B cell (primary cell): Measurements from ENCODE around the gene SEMA6D. TPM values are rescaled to one million over a fixed set of nuclear protein-coding genes. Genes with fewer than 3 reads are reported as not detected.

ENCODE experiments used
- ATAC-seq: fragments of 200-7000 bp; cut with Tn5 transposase; one replicate; pipeline ENCODE4 v1.10.0; 2021; ENCODE audit warnings: low read depth, mild to moderate bottlenecking, moderate number of reproducible peaks, moderate library complexity
- CTCF ChIA-PET: fragments of 350-600 bp; sonication (Branson Sonifier 250); formaldehyde crosslinking; loops from one replicate; lab custom pipeline; 2021; ENCODE audit warnings: antibody characterized with exemption, inconsistent platforms; lab: Charles Lee
- POLR2A ChIA-PET: fragments of 350-600 bp; sonication (Branson Sonifier 250); formaldehyde crosslinking; loops from one replicate; lab custom pipeline; 2021; ENCODE audit warnings: antibody characterized with exemption; lab: Charles Lee
- DNase-seq: peaks from one replicate; pipeline ENCODE4 v3.0.0; 2013
- H2AFZ ChIP-seq: 2 replicates; pipeline ENCODE4 v1.6.1; 2012; ENCODE audit warnings: mild to moderate bottlenecking, low read depth, low read length; ENCODE audit not compliant: insufficient read depth, poor library complexity, severe bottlenecking
- H3K27ac ChIP-seq, 2 donors: 1 replicate in 1 of 2; 2 replicates in 1 of 2; pipeline ENCODE4 v1.5.1; 2012 to 2013; ENCODE audit warnings: low read length in 2 of 2, mild to moderate bottlenecking in 2 of 2, moderate library complexity in 1 of 2
- H3K27me3 ChIP-seq, 4 experiments: fragments of 200-600 bp in 1 of 4; sonication (generic) in 1 of 4; replicated peaks in 1 of 4; 1 replicate in 2 of 4; 2 replicates in 2 of 4; pipeline versions ENCODE4 v1.6.1 to v1.7.0; 2013 to 2016; ENCODE audit warnings: low read length in 3 of 4, mild to moderate bottlenecking in 2 of 4, mixed read lengths in 1 of 4, moderate library complexity in 1 of 4; ENCODE audit not compliant: insufficient read depth in 4 of 4, control insufficient read depth in 3 of 4; ENCODE audit errors: control extremely low read depth in 1 of 4
- H3K36me3 ChIP-seq, 2 experiments: replicated peaks in 1 of 2; 1 replicate in 1 of 2; 2 replicates in 1 of 2; pipeline versions ENCODE4 v1.6.1 to v1.7.1; 2013; ENCODE audit warnings: low read length in 1 of 2; ENCODE audit not compliant: insufficient read depth in 2 of 2, control insufficient read depth in 1 of 2; ENCODE audit errors: control extremely low read depth in 1 of 2, extremely low read depth in 1 of 2
- H3K4me1 ChIP-seq, 2 donors: fragments of 200-600 bp in 1 of 2; sonication (generic) in 1 of 2; 1 replicate in 1 of 2; 2 replicates in 1 of 2; pipeline versions ENCODE4 v1.5.1 to v1.6.1; 2013 to 2017; ENCODE audit warnings: low read length in 2 of 2; ENCODE audit not compliant: control insufficient read depth in 2 of 2, insufficient read depth in 2 of 2
- H3K4me2 ChIP-seq: replicated peaks from 2 replicates; pipeline ENCODE3; 2012; ENCODE audit warnings: mild to moderate bottlenecking, low read depth, low read length; ENCODE audit not compliant: poor library complexity, severe bottlenecking
- H3K4me3 ChIP-seq, 5 experiments: fragments of 200-600 bp in 1 of 5; sonication (generic) in 1 of 5; 1 replicate in 3 of 5; 2 replicates in 2 of 5; pipeline versions ENCODE4 v1.5.1 to v1.7.0; 2011 to 2016; ENCODE audit warnings: low read length in 4 of 5, mild to moderate bottlenecking in 4 of 5, low read depth in 2 of 5, control low read depth in 1 of 5, moderate library complexity in 1 of 5; ENCODE audit not compliant: insufficient read depth in 1 of 5; ENCODE audit errors: control extremely low read depth in 1 of 5, extremely low read depth in 1 of 5
- H3K79me2 ChIP-seq: fragments of 200-600 bp; sonication (generic); one replicate; pipeline ENCODE4 v1.6.0; 2016; ENCODE audit warnings: low read length; ENCODE audit not compliant: control insufficient read depth, insufficient read depth
- H3K9ac ChIP-seq: fragments of 200-600 bp; sonication (generic); 2 replicates; pipeline ENCODE4 v1.6.1; 2017; ENCODE audit warnings: mild to moderate bottlenecking, low read length, moderate library complexity
- H3K9me3 ChIP-seq, 3 donors: one replicate each; pipeline versions ENCODE4 v1.6.1 to v1.7.1; 2013; ENCODE audit warnings: low read length in 2 of 3; ENCODE audit not compliant: control insufficient read depth in 2 of 3, insufficient read depth in 1 of 3; ENCODE audit errors: control extremely low read depth in 1 of 3
- H4K20me1 ChIP-seq: 2 replicates; pipeline ENCODE4 v1.6.0; 2012; ENCODE audit warnings: mild to moderate bottlenecking, low read length; ENCODE audit not compliant: insufficient read depth, control insufficient read depth, poor library complexity, severe bottlenecking
- H3K27ac Mint-ChIP-seq: one replicate; pipeline ENCODE4 v1.8.0; 2021; ENCODE audit warnings: mixed read lengths
- H3K27me3 Mint-ChIP-seq: one replicate; pipeline ENCODE4 v1.8.0; 2021; ENCODE audit warnings: mixed read lengths
- H3K4me1 Mint-ChIP-seq: one replicate; pipeline ENCODE4 v1.8.0; 2021; ENCODE audit warnings: mixed read lengths
- H3K4me3 Mint-ChIP-seq: one replicate; pipeline ENCODE4 v1.8.0; 2021; ENCODE audit warnings: mixed read lengths
- H3K9me3 Mint-ChIP-seq: one replicate; pipeline ENCODE4 v1.8.0; 2022; ENCODE audit warnings: mixed read lengths; ENCODE audit not compliant: insufficient read depth
- EZH2 ChIP-seq: IDR thresholded peaks from 2 replicates; pipeline ENCODE4 v1.6.1; 2012; ENCODE audit warnings: borderline replicate concordance, low read depth, mild to moderate bottlenecking, moderate library complexity, low read length; ENCODE audit not compliant: insufficient read depth, poor library complexity, severe bottlenecking
- WGBS: methylation state at CpG from one replicate; pipeline ENCODE4 v1.1.5; 2013; ENCODE audit warnings: missing lambda C conversion rate; ENCODE audit not compliant: insufficient coverage; 5-methylcytosine and 5-hydroxymethylcytosine counted together
- intact Hi-C: fragments of 100-400 bp; cut with micrococcal nuclease; formaldehyde crosslinking; loops from one replicate; pipeline ENCODE4 v1.10.0; 2022
- polyA plus RNA-seq: library from polyadenylated mRNA; depleted of rRNA; stranded (reverse); fragments of >200 nt; gene quantifications from 2 replicates; pipeline ENCODE4 v1.2.3, GENCODE V29; 2012
- total RNA-seq, 2 donors: library from RNA; stranded (reverse); fragments of 120-200 nt in 1 of 2; gene quantifications; 1 replicate in 1 of 2; 2 replicates in 1 of 2; pipeline versions ENCODE4 v1.2.3 to v1.2.4, GENCODE V29; 2013 to 2022
- TF ChIP-seq, protein P1 (sequence below): fragments of 200-600 bp; IDR thresholded peaks from one replicate; pipeline ENCODE4 v1.8.0; 2022; ENCODE audit warnings: antibody characterized with exemption, mild to moderate bottlenecking

The SEMA6D gene
- total and polyA plus RNA-seq, 2 donors (not counting 1 experiment from before 2014, with no cell fraction given): not detected

DNA sequence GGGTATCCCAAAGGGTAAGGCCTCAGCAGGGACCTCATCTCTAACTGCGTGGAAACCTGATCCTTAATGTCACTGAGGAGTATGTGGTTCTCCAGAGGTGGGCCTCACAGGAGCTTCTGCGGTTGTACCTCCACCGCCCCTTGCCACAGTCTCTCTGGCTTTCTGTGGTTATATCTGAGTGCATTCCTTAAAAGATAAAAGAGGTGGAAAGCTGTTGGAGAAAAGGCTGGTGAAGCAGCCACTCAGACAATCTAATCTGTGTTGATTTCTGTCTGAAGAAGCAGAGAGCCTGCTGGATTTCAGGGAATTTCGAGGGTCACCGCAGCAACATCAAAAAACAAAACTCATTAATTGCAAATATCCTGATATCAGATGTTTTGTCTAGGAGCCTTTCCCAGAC is 51.4 kb downstream of the SEMA6D start:
- no peaks in the 10 kb centered on the region for H3K4me1 Mint-ChIP-seq
- DNase-seq (no peak), ATAC-seq (no peak)
- H3K4me1 ChIP-seq: no peaks in the 10 kb centered on the region
- no peaks in the 10 kb centered on the region for H3K9me3 Mint-ChIP-seq
- TF ChIP-seq, protein P1, sequence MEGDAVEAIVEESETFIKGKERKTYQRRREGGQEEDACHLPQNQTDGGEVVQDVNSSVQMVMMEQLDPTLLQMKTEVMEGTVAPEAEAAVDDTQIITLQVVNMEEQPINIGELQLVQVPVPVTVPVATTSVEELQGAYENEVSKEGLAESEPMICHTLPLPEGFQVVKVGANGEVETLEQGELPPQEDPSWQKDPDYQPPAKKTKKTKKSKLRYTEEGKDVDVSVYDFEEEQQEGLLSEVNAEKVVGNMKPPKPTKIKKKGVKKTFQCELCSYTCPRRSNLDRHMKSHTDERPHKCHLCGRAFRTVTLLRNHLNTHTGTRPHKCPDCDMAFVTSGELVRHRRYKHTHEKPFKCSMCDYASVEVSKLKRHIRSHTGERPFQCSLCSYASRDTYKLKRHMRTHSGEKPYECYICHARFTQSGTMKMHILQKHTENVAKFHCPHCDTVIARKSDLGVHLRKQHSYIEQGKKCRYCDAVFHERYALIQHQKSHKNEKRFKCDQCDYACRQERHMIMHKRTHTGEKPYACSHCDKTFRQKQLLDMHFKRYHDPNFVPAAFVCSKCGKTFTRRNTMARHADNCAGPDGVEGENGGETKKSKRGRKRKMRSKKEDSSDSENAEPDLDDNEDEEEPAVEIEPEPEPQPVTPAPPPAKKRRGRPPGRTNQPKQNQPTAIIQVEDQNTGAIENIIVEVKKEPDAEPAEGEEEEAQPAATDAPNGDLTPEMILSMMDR: no peak
- TF ChIP-seq EZH2: no peak
- H3K4me3 ChIP-seq: no peak overlapping the region
- intact Hi-C loops: no loop called here
- H3K9me3 ChIP-seq: peaks cover 0 to 6% (median 0%) of the 10 kb centered on the region in 3 donors
- no peak overlapping the region for H3K4me2 ChIP-seq
- ChIA-PET CTCF (no interaction called here), POLR2A (no interaction called here)
- no peak overlapping the region for H3K27ac ChIP-seq
- H3K4me3 Mint-ChIP-seq: no peak overlapping the region
- H3K27ac Mint-ChIP-seq: no peak overlapping the region
- H3K9ac ChIP-seq: no peak overlapping the region
- WGBS: 83% methylated on average over 3 of the region's 5 CpGs
- H3K27me3 ChIP-seq: no peaks in the 10 kb centered on the region
- H2AFZ ChIP-seq: no peak overlapping the region
- no peaks in the 10 kb centered on the region for H3K27me3 Mint-ChIP-seq
- H3K79me2 ChIP-seq: no peaks in the 10 kb centered on the region
- H4K20me1 ChIP-seq: no peaks in the 10 kb centered on the region
- H3K36me3 ChIP-seq: no peaks in the 10 kb centered on the region

DNA sequence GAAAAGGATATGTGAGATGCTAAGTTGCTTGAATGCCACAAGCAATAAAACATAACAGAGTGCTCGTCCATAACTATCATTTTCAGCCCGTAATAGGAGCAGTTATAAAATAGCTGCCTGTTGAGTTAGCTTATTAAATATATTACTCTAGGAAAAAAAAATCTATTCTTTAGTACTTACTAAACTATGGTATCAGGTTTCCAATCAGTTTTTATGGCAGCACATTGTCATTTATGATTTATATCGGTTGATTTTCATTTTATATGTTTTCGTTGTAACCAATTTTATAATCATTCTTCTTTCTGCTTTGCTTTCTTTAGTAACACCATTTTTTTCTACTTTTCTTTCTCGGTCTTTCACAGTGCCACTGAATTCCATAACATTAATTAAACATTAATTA is 51.9 kb downstream of the SEMA6D start:
- H3K27ac Mint-ChIP-seq: no peak overlapping the region
- Histone ChIP-seq H3K4me2 (no peak overlapping the region), H4K20me1 (no peaks in the 10 kb centered on the region), H3K27ac (no peak overlapping the region), H3K9me3 (peaks cover 0 to 6% (median 0%) of the 10 kb centered on the region in 3 donors), H3K79me2 (no peaks in the 10 kb centered on the region), H3K36me3 (no peaks in the 10 kb centered on the region), H2AFZ (no peak overlapping the region), H3K4me3 (no peak overlapping the region), H3K4me1 (no peaks in the 10 kb centered on the region), H3K27me3 (no peaks in the 10 kb centered on the region), H3K9ac (no peak overlapping the region)
- no peaks in the 10 kb centered on the region for H3K4me1 Mint-ChIP-seq
- no peak for ATAC-seq
- H3K27me3 Mint-ChIP-seq: no peaks in the 10 kb centered on the region
- no peak for DNase-seq
- no CpG with 5 or more reads among the region's 5 CpGs for WGBS
- CTCF ChIA-PET: no interaction called here
- POLR2A ChIA-PET: no interaction called here
- H3K9me3 Mint-ChIP-seq: no peaks in the 10 kb centered on the region
- intact Hi-C loops: no loop called here
- no peak overlapping the region for H3K4me3 Mint-ChIP-seq
- TF ChIP-seq, protein P1: no peak
- TF ChIP-seq EZH2: no peak
